HEK293 (cell line): Measurements from ENCODE around the gene GTPBP1.

Experiments
- CTCF ChIA-PET: fragments of 350-600 bp; formaldehyde crosslinking; extraction: SDS; loops from one replicate; lab custom pipeline; 2021; ENCODE audit warnings: antibody characterized with exemption; lab: Yijun Ruan, JAX
- POLR2A ChIA-PET: fragments of 300-600 bp; formaldehyde crosslinking; extraction: SDS; loops from one replicate; lab custom pipeline; 2020; ENCODE audit warnings: antibody characterized with exemption, inconsistent platforms; lab: Yijun Ruan, JAX
- H3K27ac ChIP-seq: fragments of 200-500 bp; sonication (Bioruptor generic); 2 replicates; pipeline ENCODE4 v1.5.1; 2014; ENCODE audit warnings: low read depth, low read length, control low read depth, inconsistent platforms; ENCODE audit errors: extremely low read depth
- H3K36me3 ChIP-seq, 2 experiments: fragments of 200-500 bp in 1 of 2; sonication (Bioruptor generic) in 1 of 2; 1 replicate in 1 of 2; 2 replicates in 1 of 2; pipeline ENCODE4 v1.5.1; 2014 to 2017; ENCODE audit warnings: inconsistent platforms in 2 of 2, low read length in 2 of 2; ENCODE audit not compliant: control insufficient read depth in 2 of 2, insufficient read depth in 1 of 2
- H3K4me1 ChIP-seq: fragments of 200-500 bp; sonication (Bioruptor generic); 2 replicates; pipeline ENCODE4 v1.5.1; 2014; ENCODE audit warnings: mild to moderate bottlenecking, low read length, inconsistent platforms; ENCODE audit not compliant: control insufficient read depth, insufficient read depth
- H3K4me3 ChIP-seq: 2 replicates; pipeline ENCODE4 v1.5.1; 2011; ENCODE audit warnings: low read depth, mild to moderate bottlenecking, control low read depth, low read length, moderate library complexity
- H3K9me3 ChIP-seq: fragments of 200-500 bp; sonication (Bioruptor generic); 2 replicates; pipeline ENCODE4 v1.5.1; 2014; ENCODE audit warnings: low read depth, low read length, inconsistent platforms; ENCODE audit not compliant: control insufficient read depth, insufficient read depth
- ELK4 ChIP-seq: IDR thresholded peaks from 2 replicates; pipeline ENCODE4 v1.6.1; 2011; ENCODE audit warnings: mild to moderate bottlenecking, low read depth, low read length, borderline replicate concordance
- HIC1 ChIP-seq: fragments of 450-650 bp; formaldehyde crosslinking; IDR thresholded peaks from 2 replicates; pipeline ENCODE4 v1.5.1; 2016; ENCODE audit warnings: missing biosample characterization, missing genetic modification characterization
- MEIS1 ChIP-seq: sonication (generic); formaldehyde crosslinking; IDR thresholded peaks from 2 replicates; pipeline ENCODE4 v1.8.1; 2022; ENCODE audit warnings: missing genetic modification reagents, mild to moderate bottlenecking, borderline replicate concordance
- PATZ1 ChIP-seq: fragments of 450-650 bp; formaldehyde crosslinking; IDR thresholded peaks from 2 replicates; pipeline ENCODE4 v1.5.1; 2016; ENCODE audit warnings: missing biosample characterization, missing genetic modification characterization
- PRDM10 ChIP-seq: fragments of 450-650 bp; formaldehyde crosslinking; IDR thresholded peaks from 2 replicates; pipeline ENCODE4 v1.5.1; 2016; ENCODE audit warnings: missing biosample characterization, missing genetic modification characterization
- PRDM6 ChIP-seq: fragments of 450-650 bp; formaldehyde crosslinking; IDR thresholded peaks from 2 replicates; pipeline ENCODE4 v1.5.1; 2017; ENCODE audit warnings: missing biosample characterization, missing genetic modification characterization
- RBAK ChIP-seq: fragments of 450-650 bp; formaldehyde crosslinking; IDR thresholded peaks from 2 replicates; pipeline ENCODE4 v1.5.1; 2016; ENCODE audit warnings: missing biosample characterization, missing genetic modification characterization
- SCRT1 ChIP-seq: fragments of 450-650 bp; formaldehyde crosslinking; IDR thresholded peaks from 2 replicates; pipeline ENCODE4 v1.5.1; 2016; ENCODE audit warnings: missing biosample characterization, missing genetic modification characterization, borderline replicate concordance
- SETDB1 ChIP-seq: IDR thresholded peaks from one replicate; pipeline ENCODE4 v1.6.1; 2017; ENCODE audit warnings: mild to moderate bottlenecking, low read length, moderate library complexity, mixed read lengths; ENCODE audit not compliant: insufficient read length
- ZBTB1 ChIP-seq: fragments of 450-650 bp; formaldehyde crosslinking; IDR thresholded peaks from 2 replicates; pipeline ENCODE4 v1.5.1; 2016; ENCODE audit warnings: missing biosample characterization, missing genetic modification characterization
- ZBTB48 ChIP-seq: fragments of 450-650 bp; formaldehyde crosslinking; IDR thresholded peaks from 2 replicates; pipeline ENCODE4 v1.5.1; 2016; ENCODE audit warnings: missing biosample characterization, missing genetic modification characterization
- ZBTB8A ChIP-seq: fragments of 450-650 bp; formaldehyde crosslinking; IDR thresholded peaks from 2 replicates; pipeline ENCODE4 v1.5.1; 2016; ENCODE audit warnings: missing biosample characterization, missing genetic modification characterization
- ZFP69B ChIP-seq: fragments of 450-650 bp; formaldehyde crosslinking; IDR thresholded peaks from 2 replicates; pipeline ENCODE4 v1.5.1; 2016; ENCODE audit warnings: missing biosample characterization, missing genetic modification characterization
- ZNF132 ChIP-seq: fragments of 450-650 bp; formaldehyde crosslinking; IDR thresholded peaks from 2 replicates; pipeline ENCODE4 v1.5.1; 2017; ENCODE audit warnings: missing biosample characterization, missing genetic modification characterization, borderline replicate concordance
- ZNF133 ChIP-seq: fragments of 450-650 bp; formaldehyde crosslinking; IDR thresholded peaks from 2 replicates; pipeline ENCODE4 v1.5.1; 2016; ENCODE audit warnings: missing biosample characterization, missing genetic modification characterization
- ZNF138 ChIP-seq: fragments of 450-650 bp; formaldehyde crosslinking; IDR thresholded peaks from 2 replicates; pipeline ENCODE4 v1.5.1; 2016; ENCODE audit warnings: missing biosample characterization, missing genetic modification characterization, borderline replicate concordance
- ZNF311 ChIP-seq: fragments of 450-650 bp; formaldehyde crosslinking; IDR thresholded peaks from 2 replicates; pipeline ENCODE4 v1.5.1; 2017; ENCODE audit warnings: missing biosample characterization, missing genetic modification characterization, borderline replicate concordance
- ZNF335 ChIP-seq: fragments of 450-650 bp; formaldehyde crosslinking; conservative IDR thresholded peaks from 2 replicates; pipeline ENCODE4 v1.5.1; 2016; ENCODE audit warnings: missing biosample characterization, missing genetic modification characterization
- ZNF391 ChIP-seq: fragments of 450-650 bp; formaldehyde crosslinking; IDR thresholded peaks from 2 replicates; pipeline ENCODE4 v1.5.1; 2016; ENCODE audit warnings: low read depth, missing biosample characterization, missing genetic modification characterization, borderline replicate concordance
- ZNF398 ChIP-seq: fragments of 450-650 bp; formaldehyde crosslinking; IDR thresholded peaks from 2 replicates; pipeline ENCODE4 v1.5.1; 2017; ENCODE audit warnings: missing biosample characterization, missing genetic modification characterization
- ZNF626 ChIP-seq: fragments of 450-650 bp; sonication (Bioruptor Pico); formaldehyde crosslinking; IDR thresholded peaks from 2 replicates; pipeline ENCODE4 v1.5.1; 2018; ENCODE audit warnings: missing biosample characterization, missing genetic modification characterization, inconsistent platforms

Gene GTPBP1

GRCh38 chr22:38734421-38735100, 28.8 kb downstream of the GTPBP1 start:
- Histone ChIP-seq H3K4me1 (no peaks in the 10 kb centered on the region), H3K36me3 (peaks cover 21 to 96% of the 10 kb centered on the region in 2 experiments; a peak in 2 of 3 replicates), H3K4me3 (no peak overlapping the region), H3K27ac (peak overlapping the region; percentile 53; the same call in 1 of the 2 replicates), H3K9me3 (no peaks in the 10 kb centered on the region)
- no peak for TF ChIP-seq ZBTB1 (tag by site-specific recombination)
- TF ChIP-seq SETDB1, result no peak
- no peak for TF ChIP-seq ZNF391 (tag by site-specific recombination)
- TF ChIP-seq SCRT1 (tag by site-specific recombination), result no peak
- no peak for TF ChIP-seq ZBTB48
- no peak for TF ChIP-seq PRDM10
- TF ChIP-seq ZBTB8A, result no peak
- TF ChIP-seq ZNF335 (tag by site-specific recombination), result no peak
- no peak for TF ChIP-seq HIC1
- no peak for TF ChIP-seq ZNF132 (tag by site-specific recombination)
- TF ChIP-seq MEIS1 (CRISPR knock-in tag), result no peak
- TF ChIP-seq ZNF133 (tag by site-specific recombination), result no peak
- no peak for TF ChIP-seq ZNF626
- ChIA-PET POLR2A (interaction anchor here (0.7 to 3.0 kb wide), 4 partner anchors 8 to 116 kb away, joined by 3 to 23 read pairs (median 4); no protein-coding TSS in a partner anchor), CTCF (interaction anchor here (0.6 to 3.8 kb wide), 10 partner anchors 10 to 682 kb away, joined by 3 to 39 read pairs (median 4); no protein-coding TSS in a partner anchor)

GRCh38 chr22:38735126-38735464, 29.4 kb downstream of the GTPBP1 start:
- Histone ChIP-seq H3K36me3 (peaks cover 26 to 96% of the 10 kb centered on the region in 2 experiments; a peak in 2 of 3 replicates), H3K4me3 (no peak overlapping the region), H3K9me3 (no peaks in the 10 kb centered on the region), H3K27ac (peak overlapping the region; percentile 24; the same call in 1 of the 2 replicates), H3K4me1 (no peaks in the 10 kb centered on the region)
- POLR2A ChIA-PET, result interaction anchor here (1.0 to 3.0 kb wide), 3 partner anchors 11 to 115 kb away, joined by 3 to 23 read pairs (median 4); no protein-coding TSS in a partner anchor
- CTCF ChIA-PET, result interaction anchor here (0.6 to 3.8 kb wide), 4 partner anchors 11 to 123 kb away, joined by 3 to 39 read pairs (median 4); no protein-coding TSS in a partner anchor
- TF ChIP-seq ZNF398 (tag by site-specific recombination) (no peak), ZNF626 (no peak), PATZ1 (tag by site-specific recombination) (no peak), ZFP69B (no peak), PRDM6 (tag by site-specific recombination) (no peak), ZNF138 (tag by site-specific recombination) (no peak), ZNF311 (tag by site-specific recombination) (no peak), ELK4 (no peak), RBAK (tag by site-specific recombination) (no peak)
